Adipocyte (in vitro differentiated cells): Measurements from ENCODE around the gene PPP1R1A.

Source experiments
- DNase-seq: peaks from one replicate; pipeline ENCODE4 v3.0.0-alpha.2; 2015; ENCODE audit warnings: low read depth
- H3K27me3 ChIP-seq: replicated peaks from 2 replicates; pipeline ENCODE4 v1.7.0; 2013; ENCODE audit warnings: mild to moderate bottlenecking, low read length, moderate library complexity; ENCODE audit not compliant: control insufficient read depth, insufficient read depth
- H3K36me3 ChIP-seq: 2 replicates; pipeline ENCODE4 v1.7.0; 2013; ENCODE audit warnings: low read length, mild to moderate bottlenecking, moderate library complexity; ENCODE audit not compliant: control insufficient read depth, insufficient read depth, severe bottlenecking
- H3K4me1 ChIP-seq: 2 replicates; pipeline ENCODE4 v1.7.0; 2013; ENCODE audit warnings: mild to moderate bottlenecking, low read length, moderate library complexity; ENCODE audit not compliant: control insufficient read depth, insufficient read depth
- H3K4me3 ChIP-seq: 2 replicates; pipeline ENCODE4 v1.7.0; 2013; ENCODE audit warnings: mild to moderate bottlenecking, low read length, moderate library complexity
- H3K9ac ChIP-seq: 2 replicates; pipeline ENCODE4 v1.7.0; 2013; ENCODE audit warnings: mild to moderate bottlenecking, low read length, moderate library complexity
- H3K9me3 ChIP-seq: 2 replicates; pipeline ENCODE4 v1.7.0; 2013; ENCODE audit warnings: mild to moderate bottlenecking, low read length, moderate library complexity; ENCODE audit not compliant: control insufficient read depth

The PPP1R1A gene

GRCh38 chr12:54588110-54588889 is at the start of gene PPP1R1A:
TSS of gene PPP1R1A (minus strand) at chr12:54588659. CDS start at chr12:54588488, 171 bp downstream.
- peak; percentile 22 for DNase-seq

DNA sequence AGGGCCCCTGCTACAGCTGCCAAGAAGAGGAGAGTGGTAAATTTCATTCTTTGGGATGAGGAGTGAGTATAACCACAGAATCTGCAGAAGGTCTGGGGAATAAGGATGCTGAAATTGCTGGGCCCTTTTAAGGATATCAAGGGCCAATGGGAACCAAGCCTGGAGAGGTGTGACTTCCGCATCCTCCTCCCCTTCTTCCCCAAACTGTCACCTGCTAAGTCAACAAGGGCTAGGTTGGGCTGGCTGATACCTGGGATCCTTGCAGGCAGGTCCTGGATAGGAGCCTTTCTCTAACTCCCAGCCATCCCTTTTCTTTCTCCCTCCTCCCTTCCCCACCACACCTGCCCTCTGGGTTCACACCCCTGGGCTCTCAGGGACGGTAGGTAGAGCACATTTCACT is 46.3 kb upstream of the PPP1R1A start, which contains the start of gene LACRT:
TSS of gene LACRT (minus strand) at position 101 of the 400 bp plus-strand sequence. CDS start at position 47, 54 bp downstream.
- no peak for DNase-seq

More at GRCh38 chr12:54588110-54588889, at the start of gene PPP1R1A:
- Histone ChIP-seq H3K4me3 (peak within 1 kb of the TSS; percentile 86), H3K4me1 (peaks cover 64% of the 10 kb centered on the region), H3K27me3 (peaks cover 9% of the 10 kb centered on the region), H3K36me3 (peaks cover 8% of the 10 kb centered on the region), H3K9ac (peak within 1 kb of the TSS; percentile 91), H3K9me3 (no peaks in the 10 kb centered on the region)

DNA sequence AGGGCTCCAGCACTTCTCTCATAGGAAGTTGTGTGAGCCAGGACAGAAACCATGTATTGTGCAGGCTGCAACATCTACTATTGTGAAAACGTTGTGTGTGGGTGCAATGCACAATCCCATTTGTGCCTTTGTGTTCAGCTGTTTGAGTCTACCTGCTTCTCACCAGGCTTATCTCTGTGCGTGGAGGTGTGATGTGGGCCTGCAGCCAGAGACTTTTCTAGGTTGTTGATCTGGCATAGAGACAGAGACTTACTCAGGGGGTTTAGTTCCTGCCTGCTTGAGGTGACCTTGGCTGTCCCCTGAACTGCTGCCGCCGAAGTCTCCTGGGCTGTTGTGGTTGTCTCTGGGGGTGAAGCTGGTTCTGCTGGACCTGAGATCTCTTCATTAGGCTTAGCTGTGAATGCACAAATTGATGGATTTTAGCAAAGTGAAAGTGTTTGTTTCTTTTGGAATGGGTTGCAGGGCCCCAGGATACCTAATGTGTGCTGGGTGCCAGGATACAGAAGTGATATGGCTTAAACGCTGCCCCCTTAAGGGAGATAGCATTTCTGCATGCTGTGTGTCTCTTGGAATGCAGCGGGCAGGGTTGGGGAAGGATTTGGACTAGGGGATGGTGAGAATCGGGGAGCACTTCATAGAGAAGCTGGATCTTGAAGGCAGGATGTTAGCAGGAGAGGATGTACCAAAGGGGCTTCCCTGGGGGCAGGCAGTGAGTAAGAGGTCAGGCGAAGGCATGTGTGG is 43.7 kb upstream of the PPP1R1A start:
- H3K27me3 ChIP-seq = peaks cover 58% of the 10 kb centered on the region
- peaks cover 12% of the 10 kb centered on the region for H3K9me3 ChIP-seq
- H3K36me3 ChIP-seq = no peaks in the 10 kb centered on the region
- no peak overlapping the region for H3K9ac ChIP-seq
- no peaks in the 10 kb centered on the region for H3K4me1 ChIP-seq
- H3K4me3 ChIP-seq = no peak overlapping the region
- DNase-seq = no peak

More for the DNA sequence above, 46.3 kb upstream of the PPP1R1A start, which contains the start of gene LACRT:
- Histone ChIP-seq H3K36me3 (no peaks in the 10 kb centered on the region), H3K9me3 (peaks cover 3% of the 10 kb centered on the region), H3K4me1 (no peaks in the 10 kb centered on the region), H3K9ac (no peak within 1 kb of the TSS), H3K4me3 (no peak within 1 kb of the TSS), H3K27me3 (peaks cover 36% of the 10 kb centered on the region)

DNA sequence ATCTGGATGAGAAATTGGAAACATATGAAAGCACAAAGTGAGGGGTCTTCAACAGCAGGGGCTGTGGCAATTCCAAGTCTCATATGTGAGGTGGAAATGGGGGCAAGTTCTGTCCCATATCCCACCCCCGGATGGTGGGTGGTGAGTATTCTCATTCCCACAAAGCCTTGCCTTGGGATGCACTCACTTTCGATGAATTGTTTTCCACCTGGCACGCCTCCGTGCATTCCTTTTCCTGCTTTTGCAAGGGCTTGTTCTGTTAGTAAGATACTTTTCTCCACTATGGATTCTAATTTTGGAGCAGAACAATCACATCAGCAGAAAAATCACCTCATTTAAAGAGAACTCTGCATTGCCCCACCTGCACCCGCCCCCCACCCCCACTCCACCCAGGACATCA is 43.1 kb upstream of the PPP1R1A start:
- no peak for DNase-seq
- H3K36me3 ChIP-seq = no peaks in the 10 kb centered on the region
- H3K4me3 ChIP-seq = no peak overlapping the region

DNA sequence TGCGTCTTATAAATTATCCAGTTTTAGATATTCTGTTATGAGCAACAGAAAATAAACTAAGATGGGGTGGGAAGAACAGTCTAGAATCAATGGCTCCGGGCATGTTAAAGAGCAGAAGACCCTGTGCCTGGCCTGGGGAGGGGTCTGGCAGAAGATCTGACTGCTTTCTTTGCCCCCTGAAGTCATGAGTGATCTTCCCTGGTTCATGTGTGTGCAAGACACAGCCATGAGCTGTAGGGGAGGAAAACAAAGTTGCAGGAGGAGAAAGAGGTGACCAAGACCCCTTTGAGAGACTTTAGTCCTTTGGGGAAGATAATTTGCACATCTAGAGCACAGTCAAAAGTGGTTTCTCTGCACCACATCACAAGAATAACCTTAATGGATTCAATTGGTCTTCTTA is 41.5 kb upstream of the PPP1R1A start:
- no peak for DNase-seq
- no peaks in the 10 kb centered on the region for H3K36me3 ChIP-seq
- H3K27me3 ChIP-seq = peaks cover 59% of the 10 kb centered on the region
- no peak overlapping the region for H3K4me3 ChIP-seq
- no peak overlapping the region for H3K9ac ChIP-seq
- peaks cover 12% of the 10 kb centered on the region for H3K9me3 ChIP-seq
- no peaks in the 10 kb centered on the region for H3K4me1 ChIP-seq

More for the DNA sequence above, 43.1 kb upstream of the PPP1R1A start:
- Histone ChIP-seq H3K9ac (no peak overlapping the region), H3K27me3 (peaks cover 53% of the 10 kb centered on the region), H3K9me3 (peaks cover 12% of the 10 kb centered on the region), H3K4me1 (no peaks in the 10 kb centered on the region)

- H3K4me3 ChIP-seq = no peak overlapping the region
- DNase-seq = no peak
- no peak overlapping the region for H3K9ac ChIP-seq
- no peaks in the 10 kb centered on the region for H3K36me3 ChIP-seq
- peaks cover 3% of the 10 kb centered on the region for H3K4me1 ChIP-seq
- H3K9me3 ChIP-seq = peaks cover 12% of the 10 kb centered on the region
- peaks cover 59% of the 10 kb centered on the region for H3K27me3 ChIP-seq
Measured at GRCh38 chr12:54628186-54628846, 39.9 kb upstream of the PPP1R1A start.

- peaks cover 3% of the 10 kb centered on the region for H3K4me1 ChIP-seq
- H3K36me3 ChIP-seq = no peaks in the 10 kb centered on the region
- DNase-seq = no peak
- peaks cover 59% of the 10 kb centered on the region for H3K27me3 ChIP-seq
- H3K4me3 ChIP-seq = no peak overlapping the region
- H3K9me3 ChIP-seq = peaks cover 12% of the 10 kb centered on the region
- H3K9ac ChIP-seq = no peak overlapping the region
Measured at GRCh38 chr12:54627304-54627703, 38.8 kb upstream of the PPP1R1A start.

DNA sequence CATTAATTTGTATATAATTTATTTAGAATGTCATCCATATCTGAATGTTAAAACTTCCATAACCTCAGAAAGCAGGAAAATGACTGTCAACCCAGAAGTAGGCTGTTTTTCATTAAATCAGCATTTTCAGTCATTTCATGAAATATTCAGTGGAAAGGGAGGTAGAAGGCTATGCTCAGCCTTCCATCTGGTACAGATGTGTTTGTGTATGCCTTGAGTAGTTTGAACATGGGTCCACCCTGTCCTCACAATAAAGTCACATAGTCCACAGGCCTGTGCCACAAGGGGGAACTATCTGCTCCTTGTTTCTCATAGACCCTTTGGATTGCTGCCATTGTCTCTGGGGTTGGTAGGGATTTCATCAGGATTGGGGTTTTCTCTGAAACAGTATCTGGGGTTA is 37.1 kb upstream of the PPP1R1A start:
- peaks cover 12% of the 10 kb centered on the region for H3K9me3 ChIP-seq

DNA sequence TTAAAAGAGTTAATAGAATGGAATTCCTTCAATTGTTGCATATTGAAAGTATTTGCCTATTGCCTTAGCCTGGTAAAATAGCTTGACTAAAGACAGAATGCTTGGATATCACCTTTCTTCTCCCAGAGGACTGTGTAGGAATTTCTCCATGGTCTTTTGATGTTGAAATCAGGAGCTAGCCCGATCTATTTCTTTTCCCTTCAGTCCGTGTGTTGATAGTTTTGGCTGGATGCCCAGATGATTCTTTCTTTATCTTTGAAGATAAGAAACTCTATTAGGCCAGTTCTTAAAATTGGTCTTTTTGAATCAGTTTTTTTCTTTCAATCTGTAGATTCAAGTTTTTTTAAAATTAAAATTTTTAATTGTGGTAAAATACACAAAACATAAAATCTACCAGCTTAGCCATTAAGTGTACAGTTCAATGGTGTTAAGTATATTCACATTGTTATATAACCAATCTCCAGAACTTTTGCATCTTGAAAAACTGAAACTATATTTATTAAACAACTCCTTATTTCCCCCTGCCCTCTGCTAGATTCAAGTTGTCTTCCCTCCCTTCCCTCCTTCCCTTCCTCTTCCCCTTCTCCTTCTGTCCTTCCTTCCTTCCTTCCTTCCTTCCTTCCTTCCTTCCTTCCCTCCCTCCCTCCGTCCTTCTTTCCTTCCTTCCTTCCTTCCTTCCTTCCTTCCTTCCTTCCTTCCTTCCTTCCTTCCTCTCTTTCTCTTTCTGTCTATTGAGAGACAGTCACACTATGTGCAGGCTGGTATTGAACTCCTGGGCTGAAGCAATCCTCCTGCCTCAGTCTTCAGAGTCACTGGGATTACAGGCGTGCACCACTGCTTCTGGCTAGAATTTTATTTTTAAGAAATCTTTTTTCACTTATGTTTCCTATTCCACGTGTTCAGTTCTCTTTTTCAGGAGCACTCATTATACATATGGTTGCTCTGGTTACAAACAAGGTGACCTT is 36.1 kb upstream of the PPP1R1A start:
- Histone ChIP-seq H3K36me3 (no peaks in the 10 kb centered on the region), H3K4me3 (no peak overlapping the region), H3K9me3 (peaks cover 12% of the 10 kb centered on the region), H3K27me3 (peaks cover 53% of the 10 kb centered on the region), H3K4me1 (peaks cover 3% of the 10 kb centered on the region), H3K9ac (no peak overlapping the region)
- DNase-seq = no peak

More for the DNA sequence above, 37.1 kb upstream of the PPP1R1A start:
- no peak for DNase-seq
- Histone ChIP-seq H3K4me1 (peaks cover 3% of the 10 kb centered on the region), H3K9ac (no peak overlapping the region), H3K36me3 (no peaks in the 10 kb centered on the region), H3K27me3 (peaks cover 63% of the 10 kb centered on the region), H3K4me3 (no peak overlapping the region)

GRCh38 chr12:54622463-54623183 is 34.2 kb upstream of the PPP1R1A start:
- Histone ChIP-seq H3K4me1 (peaks cover 3% of the 10 kb centered on the region), H3K9me3 (peaks cover 4% of the 10 kb centered on the region), H3K9ac (no peak overlapping the region), H3K27me3 (peaks cover 36% of the 10 kb centered on the region), H3K36me3 (no peaks in the 10 kb centered on the region), H3K4me3 (no peak overlapping the region)
- DNase-seq = no peak
